ENCODE measurements around the gene ARHGAP33.

DNA sequence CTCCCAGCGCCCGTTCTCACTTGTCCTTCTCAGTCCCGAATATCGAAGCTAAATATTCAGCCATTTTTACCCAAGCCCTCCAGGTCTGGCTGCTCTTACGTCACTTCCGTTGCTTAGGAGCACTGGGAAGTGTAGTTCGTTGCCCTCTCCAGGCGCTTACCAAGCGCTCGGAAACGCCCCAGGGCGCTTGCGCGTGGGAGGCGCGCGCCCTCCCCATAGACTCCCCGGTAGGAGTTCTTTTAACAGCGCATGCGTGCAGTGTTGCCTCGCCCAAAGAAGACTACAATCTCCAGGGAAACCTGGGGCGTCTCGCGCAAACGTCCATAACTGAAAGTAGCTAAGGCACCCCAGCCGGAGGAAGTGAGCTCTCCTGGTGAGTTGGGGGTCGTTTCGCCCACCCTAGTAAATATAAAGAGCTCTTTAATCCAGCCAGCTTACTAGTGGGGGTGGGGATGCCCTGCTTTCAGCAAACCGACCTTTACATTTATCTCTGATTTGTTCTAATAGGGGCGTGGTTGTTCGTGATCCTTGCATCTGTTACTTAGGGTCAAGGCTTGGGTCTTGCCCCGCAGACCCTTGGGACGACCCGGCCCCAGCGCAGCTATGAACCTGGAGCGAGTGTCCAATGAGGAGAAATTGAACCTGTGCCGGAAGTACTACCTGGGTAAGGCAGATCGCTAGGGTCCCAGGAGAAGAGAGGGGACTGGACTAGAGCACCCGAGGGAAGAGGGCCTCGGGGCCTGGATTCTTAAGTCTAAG lies 29.9 kb upstream of the ARHGAP33 start, which contains the start of the genes PSENEN and U2AF1L4:
- TF ChIP-seq, protein P1, sequence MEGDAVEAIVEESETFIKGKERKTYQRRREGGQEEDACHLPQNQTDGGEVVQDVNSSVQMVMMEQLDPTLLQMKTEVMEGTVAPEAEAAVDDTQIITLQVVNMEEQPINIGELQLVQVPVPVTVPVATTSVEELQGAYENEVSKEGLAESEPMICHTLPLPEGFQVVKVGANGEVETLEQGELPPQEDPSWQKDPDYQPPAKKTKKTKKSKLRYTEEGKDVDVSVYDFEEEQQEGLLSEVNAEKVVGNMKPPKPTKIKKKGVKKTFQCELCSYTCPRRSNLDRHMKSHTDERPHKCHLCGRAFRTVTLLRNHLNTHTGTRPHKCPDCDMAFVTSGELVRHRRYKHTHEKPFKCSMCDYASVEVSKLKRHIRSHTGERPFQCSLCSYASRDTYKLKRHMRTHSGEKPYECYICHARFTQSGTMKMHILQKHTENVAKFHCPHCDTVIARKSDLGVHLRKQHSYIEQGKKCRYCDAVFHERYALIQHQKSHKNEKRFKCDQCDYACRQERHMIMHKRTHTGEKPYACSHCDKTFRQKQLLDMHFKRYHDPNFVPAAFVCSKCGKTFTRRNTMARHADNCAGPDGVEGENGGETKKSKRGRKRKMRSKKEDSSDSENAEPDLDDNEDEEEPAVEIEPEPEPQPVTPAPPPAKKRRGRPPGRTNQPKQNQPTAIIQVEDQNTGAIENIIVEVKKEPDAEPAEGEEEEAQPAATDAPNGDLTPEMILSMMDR (conservative IDR thresholded peaks at IDR 0.05; ENCODE audit: low read depth in 2 of 2) = no peak
- TF ChIP-seq EZH2phosphoT487 (IDR thresholded peaks at IDR 0.05; ENCODE audit: unreplicated experiment) = no peak
- peak; percentile 96 for TF ChIP-seq ETS1 (IDR thresholded peaks at IDR 0.05)
- TF ChIP-seq POLR2AphosphoS5 (IDR thresholded peaks at IDR 0.05; ENCODE audit: low read depth) = peak; percentile 62
- peak; percentile 94 for TF ChIP-seq CREB1 (CRISPR knock-in tag; IDR thresholded peaks at IDR 0.05; ENCODE audit: low read depth)
- no peak for TF ChIP-seq EZH2 (IDR thresholded peaks at IDR 0.05; ENCODE audit: low read depth, unreplicated experiment)
- TF ChIP-seq, protein P2, sequence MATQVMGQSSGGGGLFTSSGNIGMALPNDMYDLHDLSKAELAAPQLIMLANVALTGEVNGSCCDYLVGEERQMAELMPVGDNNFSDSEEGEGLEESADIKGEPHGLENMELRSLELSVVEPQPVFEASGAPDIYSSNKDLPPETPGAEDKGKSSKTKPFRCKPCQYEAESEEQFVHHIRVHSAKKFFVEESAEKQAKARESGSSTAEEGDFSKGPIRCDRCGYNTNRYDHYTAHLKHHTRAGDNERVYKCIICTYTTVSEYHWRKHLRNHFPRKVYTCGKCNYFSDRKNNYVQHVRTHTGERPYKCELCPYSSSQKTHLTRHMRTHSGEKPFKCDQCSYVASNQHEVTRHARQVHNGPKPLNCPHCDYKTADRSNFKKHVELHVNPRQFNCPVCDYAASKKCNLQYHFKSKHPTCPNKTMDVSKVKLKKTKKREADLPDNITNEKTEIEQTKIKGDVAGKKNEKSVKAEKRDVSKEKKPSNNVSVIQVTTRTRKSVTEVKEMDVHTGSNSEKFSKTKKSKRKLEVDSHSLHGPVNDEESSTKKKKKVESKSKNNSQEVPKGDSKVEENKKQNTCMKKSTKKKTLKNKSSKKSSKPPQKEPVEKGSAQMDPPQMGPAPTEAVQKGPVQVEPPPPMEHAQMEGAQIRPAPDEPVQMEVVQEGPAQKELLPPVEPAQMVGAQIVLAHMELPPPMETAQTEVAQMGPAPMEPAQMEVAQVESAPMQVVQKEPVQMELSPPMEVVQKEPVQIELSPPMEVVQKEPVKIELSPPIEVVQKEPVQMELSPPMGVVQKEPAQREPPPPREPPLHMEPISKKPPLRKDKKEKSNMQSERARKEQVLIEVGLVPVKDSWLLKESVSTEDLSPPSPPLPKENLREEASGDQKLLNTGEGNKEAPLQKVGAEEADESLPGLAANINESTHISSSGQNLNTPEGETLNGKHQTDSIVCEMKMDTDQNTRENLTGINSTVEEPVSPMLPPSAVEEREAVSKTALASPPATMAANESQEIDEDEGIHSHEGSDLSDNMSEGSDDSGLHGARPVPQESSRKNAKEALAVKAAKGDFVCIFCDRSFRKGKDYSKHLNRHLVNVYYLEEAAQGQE (IDR thresholded peaks at IDR 0.05; ENCODE audit: unreplicated experiment) = no peak
- TF ChIP-seq ZNF462 (CRISPR knock-in tag; IDR thresholded peaks at IDR 0.05) = no peak

Measured in GM23338 (cell line).